ENCODE data around the gene TENM4.

TENM4 gene

DNA sequence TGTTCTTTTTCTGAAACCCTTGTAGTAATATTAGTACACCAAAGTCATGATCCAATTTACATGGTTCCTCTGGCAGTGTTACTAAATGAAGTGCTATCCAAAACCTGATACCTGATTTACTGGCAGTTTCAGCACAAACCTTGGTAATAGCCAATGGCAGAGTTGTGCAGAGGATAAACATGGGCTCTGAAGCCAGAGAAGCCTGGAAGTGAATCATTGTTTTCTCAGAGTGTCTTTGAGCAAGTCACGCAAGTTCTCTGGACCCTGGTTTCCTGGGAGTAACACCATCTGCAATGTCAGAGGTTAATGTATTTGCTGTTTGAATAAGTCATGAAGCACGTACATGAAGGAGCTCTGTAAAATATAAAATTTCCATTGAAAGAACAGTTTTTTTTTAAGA lies 643.9 kb downstream of the TENM4 start:
- DNase-seq = no peak

DNA sequence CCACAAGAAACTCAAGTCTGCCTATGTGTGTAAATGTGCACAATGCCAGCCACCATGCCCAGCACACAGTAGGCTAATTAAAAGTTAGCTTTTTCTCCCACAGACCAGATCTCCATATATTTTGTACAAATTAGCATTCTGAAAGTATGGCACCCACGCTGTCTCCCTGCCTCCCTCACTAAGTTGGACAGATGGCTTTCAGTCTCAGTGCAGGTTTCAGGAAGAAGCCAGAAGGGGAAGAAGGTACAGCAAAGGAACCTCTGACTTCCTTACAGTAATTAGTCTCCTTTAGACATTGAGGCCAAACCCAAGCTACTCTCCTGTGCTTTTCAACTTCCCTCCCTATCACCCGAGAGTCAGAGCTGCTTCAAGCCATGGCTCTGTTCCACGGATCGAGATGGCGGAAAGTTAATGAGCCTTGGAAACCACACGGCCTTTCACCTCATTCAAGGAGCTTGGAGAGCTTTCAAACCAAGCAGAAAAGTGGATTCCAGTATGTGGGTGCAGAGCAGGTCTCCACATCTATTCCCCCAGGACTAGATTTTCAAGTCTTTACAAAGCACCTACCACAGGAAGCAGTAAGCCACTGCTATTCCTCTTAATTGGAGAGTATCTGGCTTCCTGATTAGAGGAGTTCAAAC lies 645.1 kb downstream of the TENM4 start:
- DNase-seq = no peak

DNA sequence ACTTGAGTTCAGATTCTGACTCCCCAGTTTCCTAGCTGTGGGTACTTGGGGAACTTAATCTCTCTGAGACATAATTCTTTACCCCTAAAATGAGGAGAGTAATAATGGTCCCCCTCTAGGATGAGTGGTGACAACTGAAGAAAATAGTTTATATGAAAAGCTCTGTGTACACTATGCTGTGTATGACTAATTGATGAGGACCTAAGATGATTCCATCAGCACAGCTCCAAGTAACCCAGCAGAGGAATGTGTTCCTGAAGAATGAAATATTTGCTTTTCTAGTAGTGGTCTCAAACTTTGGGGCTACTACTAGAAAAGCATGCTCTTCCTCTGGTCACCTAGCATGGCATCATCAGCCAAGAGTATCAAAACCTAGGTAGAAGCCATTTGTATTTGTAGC lies 648.9 kb downstream of the TENM4 start:
- DNase-seq = no peak

DNA sequence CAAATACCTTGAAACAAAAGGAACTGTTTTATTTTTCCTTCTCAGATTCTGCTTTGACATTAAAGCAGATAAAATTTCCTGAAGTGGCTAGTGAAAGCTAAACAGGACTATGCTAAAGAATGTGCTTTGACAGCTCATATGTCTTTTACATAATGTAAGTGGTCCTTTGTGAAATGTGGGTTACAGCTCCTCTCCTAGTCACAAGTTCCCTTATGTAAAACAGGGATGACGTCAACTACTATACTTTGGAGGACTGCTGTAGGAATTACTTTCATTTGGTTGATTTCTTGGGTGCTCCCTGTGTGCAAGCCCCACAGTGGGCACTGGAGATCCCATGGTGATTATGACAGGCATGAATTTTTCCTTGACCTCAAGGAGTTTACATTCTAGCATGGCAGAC lies 649.6 kb downstream of the TENM4 start:
- no peak for DNase-seq

DNA sequence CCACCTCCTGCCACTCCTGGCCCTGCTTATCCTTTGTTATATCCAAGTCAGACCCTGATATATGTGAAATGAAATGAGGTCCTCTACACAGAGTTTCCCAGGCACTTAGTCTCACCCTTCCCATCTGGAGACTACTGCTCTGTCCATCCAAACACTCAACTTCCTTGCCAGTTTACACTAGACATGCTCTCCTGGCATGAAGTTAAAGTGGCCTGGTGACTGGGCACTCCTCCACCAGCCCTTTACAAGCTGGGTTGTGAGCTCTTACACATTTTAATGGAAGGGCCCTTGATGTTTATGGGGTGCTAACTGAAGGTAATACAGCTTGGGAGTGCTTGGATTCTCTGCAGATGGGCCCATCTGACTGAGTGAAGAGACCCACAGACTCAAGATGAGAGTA lies 650.0 kb downstream of the TENM4 start:
- no peak for DNase-seq

DNA sequence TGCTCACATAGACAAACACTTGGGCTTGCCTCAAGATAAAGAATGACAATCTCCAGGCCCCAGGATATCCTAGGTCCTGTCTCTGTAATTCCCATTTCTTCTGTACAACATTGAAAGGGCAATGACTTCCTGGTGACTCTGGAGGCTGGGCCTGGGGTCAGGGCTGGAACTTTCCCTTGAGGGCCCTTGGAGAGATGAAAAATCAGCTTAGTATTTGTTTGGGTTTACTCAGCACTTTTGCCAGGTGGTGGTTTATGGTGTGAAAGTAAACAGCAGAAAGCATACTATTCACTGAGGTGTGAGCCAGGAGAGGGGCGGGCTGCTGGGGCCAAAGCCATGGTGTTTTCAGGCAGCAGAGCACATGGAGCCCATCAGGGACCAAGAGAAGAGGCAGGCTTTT lies 651.5 kb downstream of the TENM4 start:
- DNase-seq = no peak

DNA sequence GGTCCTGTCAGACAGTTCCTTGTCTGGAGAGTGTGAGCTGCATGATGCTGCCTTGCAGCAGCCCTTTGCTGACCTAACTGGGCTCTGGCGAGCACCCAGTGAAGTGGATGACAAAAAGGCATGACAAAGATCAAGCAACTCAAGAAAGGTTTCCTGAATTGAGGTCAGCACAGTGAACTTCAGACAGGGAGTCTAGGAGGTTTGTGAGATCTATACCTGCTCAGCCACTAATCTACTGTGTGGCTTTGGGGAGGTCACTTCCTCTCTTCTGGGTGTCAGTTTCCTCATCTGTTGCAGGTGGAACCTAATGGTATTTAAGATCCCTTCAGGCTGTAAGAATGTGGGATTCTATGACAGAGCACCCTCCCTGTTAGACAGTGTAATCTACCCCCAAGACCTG lies 652.3 kb downstream of the TENM4 start:
- no peak for DNase-seq

DNA sequence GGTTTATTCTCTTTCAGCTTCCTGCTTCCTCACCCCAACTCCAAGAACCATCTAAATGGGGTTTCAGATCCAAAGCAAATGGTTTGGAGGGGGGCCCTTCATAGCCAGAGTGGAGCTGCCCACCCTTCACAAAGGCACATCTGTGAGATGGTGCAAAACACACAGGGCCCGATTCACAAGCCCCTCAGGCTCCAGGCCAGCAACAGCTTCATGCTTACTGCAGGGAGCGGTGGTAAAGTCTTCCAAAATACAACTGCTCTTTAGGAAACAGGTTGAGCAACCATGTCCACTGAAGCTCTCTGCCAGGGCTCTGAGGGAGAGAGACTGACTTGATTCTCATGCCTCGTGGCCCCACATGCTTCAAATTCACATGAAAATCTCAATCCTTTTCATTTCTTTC lies 653.1 kb downstream of the TENM4 start:
- no peak for DNase-seq

DNA sequence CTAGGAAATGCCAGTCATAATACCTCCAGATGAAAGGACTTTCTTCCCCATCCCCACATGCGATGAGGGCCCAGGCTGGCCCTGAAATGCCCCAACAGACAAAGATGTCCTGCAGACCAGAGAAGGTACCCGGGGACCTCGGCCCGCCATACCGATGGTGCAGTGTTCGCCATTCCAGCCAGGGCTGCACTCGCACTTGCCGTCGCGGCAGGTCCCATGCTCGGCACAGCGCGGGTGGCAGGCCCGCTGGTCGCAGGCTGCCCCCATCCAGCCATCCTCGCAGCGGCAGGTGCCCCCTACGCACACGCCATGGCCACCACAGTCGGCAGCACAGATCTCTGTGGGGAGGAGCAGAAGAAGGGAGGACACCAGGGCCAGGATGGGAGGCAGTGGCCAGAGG lies 654.1 kb downstream of the TENM4 start:
- no peak for DNase-seq

DNA sequence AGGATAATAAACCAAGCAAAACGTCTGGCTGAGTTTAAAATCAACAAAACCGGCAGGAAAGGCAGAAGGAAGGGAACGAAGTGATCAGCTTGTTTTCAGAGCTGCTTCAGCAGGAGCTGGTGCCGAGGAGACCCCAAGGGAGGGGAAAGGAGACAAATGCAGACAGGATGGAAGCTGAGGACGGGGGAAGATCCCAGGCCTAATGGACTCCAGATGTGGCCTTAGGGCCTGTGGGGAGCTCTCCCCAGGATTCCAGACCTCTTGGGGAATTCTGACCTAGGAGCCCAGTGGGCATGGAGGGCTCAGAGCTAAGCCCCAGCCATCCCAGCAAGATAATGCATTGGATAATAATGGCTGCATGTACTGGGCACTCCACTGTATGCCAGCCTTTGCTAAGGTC lies 654.7 kb downstream of the TENM4 start:
- DNase-seq = no peak

DNA sequence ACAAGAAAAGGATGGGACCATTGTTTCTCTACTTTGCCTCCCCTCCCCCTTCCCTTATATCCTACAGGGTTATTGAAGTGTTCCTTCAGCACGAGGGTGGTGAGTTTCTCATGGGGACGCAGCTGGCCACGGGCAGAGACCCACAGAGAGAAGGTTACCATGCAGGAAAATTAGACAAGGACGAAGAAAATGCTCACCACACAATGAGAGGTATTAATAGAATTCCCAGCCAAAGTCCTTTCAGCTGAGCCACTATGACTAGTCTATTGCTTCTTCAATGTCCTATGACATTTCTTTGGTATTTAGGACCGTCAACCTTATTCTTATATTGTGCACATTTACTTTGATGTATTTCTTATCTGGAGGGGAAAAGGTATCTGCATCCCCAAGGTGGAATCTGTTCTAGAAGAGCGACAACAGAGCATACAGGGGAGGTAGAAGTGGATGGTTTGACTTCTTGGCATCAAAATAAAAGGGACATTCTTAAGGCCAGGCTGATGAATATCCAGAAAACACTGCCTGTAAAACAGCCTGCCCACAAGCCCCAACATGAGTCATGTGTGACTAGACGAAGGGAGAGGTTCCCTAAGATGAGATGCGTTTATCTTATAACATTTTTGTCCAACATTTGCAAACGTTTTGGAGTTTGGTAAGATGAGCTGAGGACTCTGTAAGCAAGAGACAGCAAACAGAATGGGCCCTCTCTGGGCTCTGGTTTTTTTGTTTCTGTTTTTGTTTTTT lies 656.3 kb downstream of the TENM4 start:
- no peak for DNase-seq

DNA sequence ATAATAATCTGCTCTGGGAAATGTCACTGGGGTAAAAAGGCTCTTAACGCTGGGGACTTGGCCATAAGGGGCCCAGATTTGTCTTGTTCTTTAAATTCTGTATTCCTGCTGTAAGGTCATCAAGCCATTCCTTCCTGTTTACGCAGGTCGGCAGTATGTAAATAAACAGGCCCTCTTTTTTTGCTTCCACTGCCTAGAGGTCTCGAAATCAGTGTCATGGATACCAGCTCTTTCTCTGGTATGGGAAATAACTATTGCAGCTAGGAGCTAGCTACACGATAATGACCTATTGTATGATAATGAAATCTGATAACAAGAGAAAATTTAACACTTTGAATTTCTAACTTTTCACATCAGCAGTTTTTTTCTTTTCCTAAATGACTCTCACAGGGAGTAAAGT lies 657.0 kb downstream of the TENM4 start:
- no peak for DNase-seq

DNA sequence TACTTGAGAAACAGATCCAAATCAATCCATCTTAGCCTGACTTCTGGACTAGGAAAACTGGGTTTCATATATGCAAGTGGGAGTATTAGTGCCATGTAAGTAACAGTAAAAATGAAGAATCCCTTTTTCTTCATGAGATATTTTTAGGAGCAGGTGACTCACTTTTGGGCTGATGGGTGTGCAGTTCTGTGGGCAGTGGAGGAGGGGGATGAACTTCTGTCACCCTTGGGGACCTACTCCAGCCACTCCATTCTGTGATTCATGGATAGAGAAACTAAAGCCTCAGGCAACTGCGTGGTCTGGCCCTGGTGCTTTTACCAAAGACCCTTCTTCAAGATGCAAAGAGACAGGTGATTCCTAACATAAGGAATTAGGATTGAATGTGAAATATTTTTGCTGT lies 657.5 kb downstream of the TENM4 start:
- DNase-seq = no peak

DNA sequence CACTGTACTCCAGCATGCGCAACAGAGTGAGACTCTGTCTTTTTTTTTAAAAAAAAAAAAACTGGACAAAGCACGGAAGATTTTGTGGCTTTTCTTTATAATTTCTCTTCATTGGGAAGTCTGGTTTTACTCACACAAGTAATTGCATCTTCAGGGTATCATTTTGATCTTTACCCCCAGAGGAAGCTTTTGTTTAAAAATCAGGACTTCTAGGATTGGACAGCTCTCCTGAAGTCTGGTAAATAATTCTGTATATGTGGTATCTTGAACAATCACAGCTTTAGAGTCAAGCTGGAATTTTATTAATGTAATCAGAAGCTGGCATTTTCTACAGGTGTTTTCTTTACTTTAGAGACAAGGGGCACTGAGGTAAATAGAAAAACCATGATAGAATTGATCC lies 658.1 kb downstream of the TENM4 start:
- DNase-seq = no peak

DNA sequence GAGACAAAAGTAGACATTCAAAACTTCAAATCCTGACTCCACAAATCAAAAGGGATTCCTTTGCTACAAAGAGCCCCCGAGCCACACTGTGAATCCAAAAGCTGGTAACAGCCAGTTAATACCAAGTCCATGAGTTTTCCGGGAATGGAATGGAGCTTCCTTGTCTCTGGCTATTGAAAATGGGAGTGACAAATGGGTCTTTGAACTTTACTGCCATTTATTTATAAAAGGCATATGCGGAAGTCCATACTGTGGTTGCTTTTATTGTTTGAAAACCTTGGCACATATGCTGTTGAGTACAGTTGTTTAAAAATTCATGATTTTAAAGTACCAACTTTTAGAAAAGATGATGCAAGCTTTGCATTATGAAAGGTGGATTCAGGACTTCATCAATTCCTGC lies 659.9 kb downstream of the TENM4 start:
- DNase-seq = no peak

DNA sequence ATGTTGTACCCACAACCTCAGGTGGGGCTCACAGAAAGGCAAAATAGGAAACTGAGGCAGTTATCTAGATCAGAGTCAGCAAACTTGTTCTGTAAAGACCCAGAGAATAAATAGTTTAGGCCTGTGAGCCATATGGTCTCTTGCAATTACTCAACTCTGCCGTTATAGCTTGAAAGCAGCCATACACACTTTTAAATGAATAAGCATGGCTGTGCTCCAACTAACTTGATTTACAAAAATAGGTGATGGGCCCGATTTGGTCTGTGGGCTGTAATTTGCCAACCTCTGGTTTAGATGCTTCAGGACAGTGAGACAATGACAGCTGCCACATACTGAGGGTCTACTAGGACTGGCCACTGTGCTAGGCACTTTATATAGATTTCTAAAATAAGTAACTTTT lies 667.3 kb downstream of the TENM4 start:
- DNase-seq = no peak

DNA sequence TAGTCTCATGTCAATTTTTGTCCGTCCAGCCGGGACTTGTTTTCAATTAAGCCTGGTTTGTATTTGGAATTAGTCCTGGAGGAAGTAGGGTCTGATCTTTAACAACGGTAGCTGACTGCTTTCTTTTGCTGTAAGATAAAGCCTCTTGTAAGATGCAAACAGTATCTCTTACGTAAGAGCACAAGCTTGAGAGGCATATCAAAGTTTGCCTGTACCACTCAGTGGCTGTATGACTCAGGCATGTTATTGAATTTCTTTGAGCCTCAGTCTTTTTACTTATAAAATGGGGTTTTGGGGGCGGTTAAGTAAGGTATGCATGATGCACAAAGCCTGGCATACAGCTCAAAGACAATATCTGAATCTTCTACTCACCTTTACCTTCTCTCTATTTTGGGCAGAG lies 667.8 kb downstream of the TENM4 start:
- DNase-seq = no peak

DNA sequence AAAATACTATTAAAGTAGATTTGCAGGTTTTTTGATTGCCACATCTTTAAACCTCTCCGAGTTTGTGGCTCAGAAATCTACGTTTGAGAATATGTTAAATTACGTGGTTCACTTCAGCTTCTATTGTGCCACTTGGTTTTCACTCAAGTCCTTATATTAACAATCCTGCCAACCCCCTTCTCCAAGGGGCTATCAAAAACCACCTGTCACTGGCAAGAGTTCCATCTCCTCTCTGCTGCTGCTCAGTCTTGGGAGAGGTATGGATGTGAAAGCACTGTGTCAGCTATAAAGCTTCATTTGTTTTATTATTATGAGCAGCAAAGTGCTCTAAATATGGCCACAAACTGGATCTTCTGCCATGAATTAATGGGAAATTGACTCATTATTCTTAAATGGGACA lies 668.6 kb downstream of the TENM4 start:
- no peak for DNase-seq

DNA sequence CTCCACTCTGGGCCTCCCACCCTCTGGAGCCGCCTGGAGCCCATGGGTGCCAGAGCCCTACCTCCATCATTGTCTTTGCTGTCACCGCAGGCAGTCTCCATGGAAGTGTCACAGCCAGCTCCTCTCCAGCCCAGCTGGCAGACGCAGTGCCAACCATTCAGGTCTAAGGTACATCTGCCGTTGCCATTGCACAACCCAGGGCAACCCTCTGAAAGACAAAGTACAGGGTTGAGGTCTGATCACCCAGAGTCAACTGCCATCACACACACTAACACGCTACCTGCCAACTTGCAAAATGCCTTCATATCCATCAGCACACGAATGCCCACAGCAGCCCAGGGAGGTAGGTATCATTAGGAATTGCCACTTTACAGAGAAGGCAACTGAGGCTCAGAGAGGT lies 669.9 kb downstream of the TENM4 start:
- no peak for DNase-seq

DNA sequence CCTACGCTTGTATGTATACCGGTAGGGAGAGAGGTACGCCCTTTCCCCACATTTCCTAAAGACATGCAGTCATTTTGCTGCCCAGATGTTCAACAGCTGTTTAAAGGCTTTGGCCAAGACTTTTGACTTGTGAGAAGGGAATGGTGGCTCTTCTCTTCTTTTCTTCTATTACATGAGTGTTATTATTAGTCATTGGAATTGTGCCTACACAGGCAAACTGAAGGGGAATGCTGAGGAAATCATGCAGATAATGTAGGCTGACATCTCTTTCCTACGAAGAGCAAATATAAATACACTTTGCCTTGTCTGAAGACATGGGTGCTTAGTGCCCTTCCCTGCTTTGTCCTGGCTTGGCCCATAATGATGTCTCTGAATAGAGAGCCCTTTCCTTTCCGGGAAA lies 671.9 kb downstream of the TENM4 start:
- no peak for DNase-seq

DNA sequence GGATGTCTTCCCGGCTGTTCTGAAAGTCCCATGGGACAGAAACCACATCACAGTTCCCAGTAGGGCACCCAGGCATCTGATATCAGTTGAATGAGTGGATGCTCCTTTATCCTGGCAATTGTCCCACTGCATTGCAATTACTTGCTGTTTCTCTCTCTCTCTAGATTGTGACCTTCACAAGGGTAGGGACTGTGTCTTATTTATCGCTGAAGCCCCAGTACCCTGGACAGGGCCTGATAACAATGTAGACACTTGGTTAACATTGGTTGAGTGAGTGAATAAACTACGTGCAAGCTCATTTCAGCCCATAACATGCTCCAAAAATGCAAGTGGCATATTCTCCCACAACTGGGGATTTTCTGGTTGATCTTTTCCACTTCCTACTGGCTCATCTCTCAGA lies 672.5 kb downstream of the TENM4 start:
- no peak for DNase-seq

DNA sequence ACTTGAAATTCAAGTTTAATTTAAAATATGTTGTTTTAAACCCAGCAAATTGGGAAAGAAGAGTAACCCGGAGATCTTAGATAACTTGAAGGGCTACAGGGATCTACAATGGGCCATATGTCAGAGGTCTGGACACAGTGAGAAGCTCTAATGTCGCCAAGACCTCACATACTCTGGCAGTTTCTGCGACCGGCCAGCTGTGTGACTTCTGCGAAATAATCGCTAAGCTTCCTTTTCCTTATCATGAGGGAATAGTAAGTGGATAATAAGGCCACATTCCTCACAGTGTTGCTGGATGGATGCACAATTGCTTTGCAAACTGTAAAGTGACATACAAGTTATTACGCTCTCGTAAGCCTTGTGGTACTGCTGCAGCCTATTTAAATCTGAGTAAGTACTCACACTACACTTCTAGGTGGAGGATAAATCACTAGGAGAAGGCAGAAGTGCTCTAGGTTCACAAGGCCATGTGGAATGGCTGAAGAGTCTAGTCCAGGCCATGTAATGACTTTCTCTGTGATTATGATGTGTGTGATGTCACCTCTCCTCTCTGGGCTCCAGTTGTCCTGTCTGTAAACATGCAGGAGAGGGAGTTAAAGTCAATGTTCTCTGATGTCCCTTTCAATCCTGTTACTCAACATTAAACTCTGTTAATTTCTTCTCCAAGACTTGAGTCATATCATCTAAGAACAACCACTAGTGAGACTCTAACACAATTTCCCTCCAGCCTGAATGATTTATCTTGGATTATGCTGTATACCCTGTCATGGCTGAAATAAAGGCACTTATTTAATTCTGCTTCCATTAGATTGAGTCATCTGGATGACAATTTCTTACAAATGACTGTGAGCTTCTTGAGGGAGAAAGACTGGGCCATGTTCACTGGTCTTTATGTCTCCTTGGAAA lies 673.5 kb downstream of the TENM4 start:
- DNase-seq = no peak

DNA sequence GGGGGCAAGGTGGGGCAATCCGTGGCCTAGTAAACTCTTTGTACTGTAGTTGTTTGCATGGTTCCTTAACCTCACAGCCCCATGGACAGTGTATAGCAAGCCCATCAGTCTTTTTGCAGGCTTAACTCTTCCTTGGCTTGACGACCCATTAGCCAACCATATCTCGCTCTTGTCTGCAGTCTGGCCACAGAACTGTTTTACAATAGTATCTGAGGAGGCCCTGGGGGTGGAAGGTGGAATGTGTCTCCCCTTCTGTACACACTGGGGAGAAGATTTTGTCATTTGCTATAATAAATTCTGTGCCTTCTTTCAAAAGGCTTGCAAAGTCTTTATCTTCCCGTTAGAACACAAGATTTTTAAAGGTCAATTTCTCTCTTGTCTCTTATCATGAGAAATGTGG lies 675.9 kb downstream of the TENM4 start:
- no peak for DNase-seq

DNA sequence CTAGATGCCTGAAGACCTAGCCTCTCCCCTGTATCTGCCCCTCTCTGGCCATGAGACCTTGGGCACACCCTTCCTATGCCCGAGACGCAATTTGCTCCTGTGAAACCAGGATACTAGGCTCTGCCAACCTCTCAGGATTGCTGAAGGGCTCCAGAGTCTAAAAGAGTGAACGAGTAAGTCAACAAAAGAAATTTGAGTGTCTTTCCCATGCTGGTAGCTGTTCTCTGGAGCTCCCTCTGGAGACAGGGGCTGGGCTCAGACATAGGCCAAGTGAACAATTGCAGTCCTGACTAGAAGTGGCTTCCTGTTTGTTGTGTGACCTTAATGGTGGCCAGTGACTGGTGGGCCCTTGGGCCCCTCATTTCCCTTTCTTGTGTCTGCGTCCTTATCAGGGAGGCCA lies 677.2 kb downstream of the TENM4 start:
- DNase-seq = no peak
